ENCODE results near the gene RPL27.
A peak's percentile ranks its signal among the peaks of the same experiment; 100 is the strongest.
"Not testable (repeated sequence)": the region's sequence is repeated elsewhere in the genome, so short reads cannot be mapped to it uniquely, and the experiment has no call there.

The RPL27 gene

DNA sequence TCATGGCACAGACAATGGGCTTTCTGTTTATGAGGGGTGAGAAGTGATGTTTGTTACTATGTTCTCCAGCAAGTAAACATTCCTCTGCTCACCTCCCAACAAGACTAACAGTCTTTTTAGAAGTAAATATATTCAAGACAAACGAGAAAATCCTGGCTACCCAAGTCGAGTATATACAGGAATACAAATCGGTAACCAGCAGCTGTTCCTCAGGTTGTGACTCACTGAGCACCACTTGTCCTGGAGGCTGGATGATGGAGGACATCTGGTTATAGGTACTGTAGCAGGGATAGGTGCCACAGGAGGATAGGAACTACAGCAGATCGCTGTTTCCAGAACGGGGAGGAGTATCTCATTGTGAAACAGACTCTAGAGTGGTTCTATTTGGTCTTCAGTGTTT lies 5.3 kb upstream of the RPL27 start:
- no peak for DNase-seq (ENCODE audit: low read depth in 2 of 2, low spot score in 1 of 2)

DNA sequence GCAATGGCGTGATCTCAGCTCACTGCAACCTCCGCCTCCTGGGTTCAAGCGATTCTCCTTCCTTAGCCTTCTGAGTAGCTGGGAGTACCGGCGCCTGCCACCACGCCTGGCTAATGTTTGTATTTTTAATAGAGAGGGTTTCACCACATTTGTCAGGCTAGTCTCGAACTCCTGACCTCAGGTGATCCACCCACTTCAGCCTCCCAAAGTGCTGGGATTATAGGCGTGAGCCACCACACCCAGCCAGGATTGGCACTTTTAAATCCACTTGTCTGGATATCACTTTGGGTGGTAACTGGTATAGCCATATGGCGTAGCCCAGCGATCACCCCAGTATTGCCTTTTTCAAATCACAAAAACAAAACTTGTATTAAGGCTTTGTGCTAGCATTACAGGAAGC lies 4.3 kb upstream of the RPL27 start:
- not testable (repeated sequence) for DNase-seq (ENCODE audit: low read depth in 2 of 2, low spot score in 1 of 2)

DNA sequence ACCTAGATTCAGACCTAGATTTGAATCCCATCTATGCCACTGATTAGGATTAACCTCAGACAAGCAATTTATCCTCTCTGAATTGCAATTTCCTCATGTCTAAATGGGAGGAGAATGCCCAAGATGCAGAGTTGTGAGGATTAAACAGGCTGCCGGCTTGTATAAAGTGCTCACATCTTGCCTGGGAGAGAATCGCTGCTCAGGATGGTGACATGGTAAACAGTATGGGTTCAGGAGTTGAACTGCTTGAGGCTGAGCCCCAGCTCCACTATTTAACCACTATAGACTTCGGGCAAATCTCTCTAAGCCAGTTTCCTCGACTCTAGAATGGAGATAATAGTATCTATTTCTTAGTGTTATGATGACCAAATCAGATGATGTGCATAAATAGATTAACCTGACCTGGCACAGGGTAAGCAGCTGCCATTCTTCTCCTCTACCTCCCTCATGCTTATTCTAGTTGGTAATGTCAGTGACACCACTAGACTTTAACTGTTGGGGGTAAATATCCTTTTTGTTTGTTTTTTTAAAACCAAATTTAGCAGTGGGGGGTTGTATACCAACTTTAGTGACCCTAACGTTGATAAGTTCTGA lies 732 bp upstream of the RPL27 start:
- no peak for DNase-seq (ENCODE audit: low read depth in 2 of 2, low spot score in 1 of 2)

DNA sequence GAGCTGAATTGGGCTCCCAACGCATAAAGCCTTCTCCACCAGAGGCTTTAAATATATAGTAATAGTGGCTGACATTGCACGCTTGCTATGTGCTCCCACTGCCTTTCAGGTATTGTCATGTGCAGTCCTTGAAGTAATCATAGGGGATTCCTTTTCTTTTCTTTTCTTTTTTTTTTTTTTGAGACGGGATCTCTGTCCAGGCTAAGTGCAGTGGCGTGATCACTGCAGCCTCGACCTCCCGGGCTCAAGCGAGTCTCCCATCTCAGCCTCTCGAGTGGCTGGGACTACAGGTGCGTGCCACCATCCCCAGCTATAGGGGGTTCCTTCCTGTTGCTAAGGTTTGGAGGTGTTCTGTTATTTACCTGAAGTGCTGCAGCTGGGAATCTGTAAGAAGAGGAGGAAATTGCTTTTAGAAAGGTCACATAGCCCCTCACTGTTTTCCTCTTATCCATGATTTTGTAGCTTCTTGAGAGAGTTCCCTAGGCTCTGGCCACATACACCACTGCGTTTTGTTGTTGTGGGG lies 845 bp downstream of the RPL27 start:
- DNase-seq (ENCODE audit: low read depth in 2 of 2, low spot score in 1 of 2), result no peak

DNA sequence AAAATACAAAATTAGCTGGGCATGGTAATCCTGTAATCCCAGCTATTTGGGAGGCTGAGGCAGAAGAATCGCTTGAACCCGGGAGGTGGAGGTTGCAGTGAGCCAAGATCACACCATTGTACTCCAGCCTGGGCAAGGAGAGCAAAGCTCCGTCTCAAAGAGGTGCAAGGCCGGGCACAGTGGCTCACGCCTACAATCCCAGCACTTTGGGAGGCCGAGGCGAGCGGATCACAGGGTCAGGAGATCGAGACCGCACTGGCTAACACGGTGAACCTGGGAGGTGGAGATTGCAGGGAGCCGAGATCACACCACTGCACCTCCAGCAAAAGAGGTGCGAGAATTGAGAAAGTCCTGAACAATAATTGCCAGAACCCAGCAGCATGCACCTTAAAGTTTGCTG lies 2.7 kb downstream of the RPL27 start:
- not testable (repeated sequence) for DNase-seq (ENCODE audit: low read depth in 2 of 2, low spot score in 1 of 2)

DNA sequence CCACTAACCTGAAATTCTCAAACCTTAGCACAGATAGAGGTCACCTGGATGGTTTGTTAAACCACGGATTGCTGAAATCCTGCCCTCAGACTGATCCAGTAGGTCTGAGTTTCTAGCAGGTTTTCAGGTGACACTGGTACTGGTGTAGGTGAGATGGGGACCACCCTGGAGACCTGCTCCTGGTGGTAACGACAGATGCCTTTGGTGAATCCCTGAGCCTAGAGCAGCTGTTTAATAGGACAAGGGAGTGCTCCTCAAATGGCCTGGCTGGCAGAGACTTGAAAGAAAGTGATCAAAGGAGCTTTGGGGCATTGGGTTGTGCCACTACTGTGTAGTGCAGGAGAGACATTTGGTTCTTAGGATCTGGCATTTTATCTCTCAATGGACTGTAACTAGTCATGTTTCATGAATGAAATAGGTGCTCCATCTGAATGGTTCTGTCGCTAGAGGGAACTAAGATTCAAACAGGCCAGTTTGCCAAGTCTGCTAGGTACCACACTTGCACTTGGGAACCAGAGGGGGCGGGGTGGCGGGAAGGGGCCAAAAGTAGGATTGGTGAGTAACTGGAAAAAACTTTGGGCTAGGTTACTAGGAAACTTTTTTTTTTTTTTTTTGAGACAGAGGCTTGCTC lies 5.4 kb downstream of the RPL27 start:
- DNase-seq (ENCODE audit: low read depth in 2 of 2, low spot score in 1 of 2), result no peak

DNA sequence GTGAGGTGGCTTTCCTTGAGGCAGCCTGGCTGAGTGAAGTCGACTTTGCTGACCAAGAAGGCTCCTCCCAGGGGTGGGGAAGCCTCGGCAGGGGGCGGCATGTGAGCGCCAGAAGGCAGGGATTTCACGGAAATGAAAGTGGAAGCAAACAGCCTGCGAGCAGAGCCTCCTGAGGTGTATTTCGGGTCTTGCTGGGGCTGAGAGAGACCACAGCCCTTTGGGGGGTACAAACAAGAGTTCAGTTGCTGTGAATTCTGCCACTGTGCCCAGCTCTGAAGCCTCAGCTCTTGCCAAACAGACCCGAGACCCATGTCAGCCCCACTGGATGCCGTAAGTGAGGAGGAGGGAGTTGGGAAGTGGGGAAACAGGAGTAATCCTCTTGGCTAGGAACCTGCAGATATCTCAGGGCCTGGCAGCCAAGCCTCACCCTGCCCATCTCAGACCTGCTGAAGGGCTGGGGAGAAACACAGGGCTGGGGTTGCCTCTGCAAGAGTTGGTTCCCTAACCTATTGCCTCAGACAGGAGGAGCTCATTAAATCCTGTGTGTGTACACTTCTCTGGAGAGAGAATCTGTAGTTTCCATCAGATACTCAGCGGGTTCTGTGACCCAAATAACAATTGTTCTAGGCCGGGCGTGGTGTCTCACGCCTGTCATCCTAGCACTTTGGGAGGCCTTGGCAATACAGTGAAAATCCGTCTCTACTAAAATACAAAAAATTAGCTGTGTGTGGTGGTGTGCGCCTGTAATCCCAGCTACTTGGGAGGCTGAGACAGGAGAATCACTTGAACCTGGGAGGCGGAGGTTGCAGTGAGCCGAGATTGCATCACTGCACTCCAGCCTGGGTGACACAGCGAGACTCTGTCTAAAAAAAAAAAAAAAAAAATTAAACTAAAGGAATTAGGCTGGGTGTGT lies 8.7 kb downstream of the RPL27 start, which contains the start of gene IFI35:
TSS of gene IFI35 (plus strand) at position 146 of the 913 bp plus-strand sequence. CDS start at position 310, 164 bp downstream.
- peak; percentile 74 to 75 for DNase-seq (ENCODE audit: low read depth in 2 of 2, low spot score in 1 of 2)

DNA sequence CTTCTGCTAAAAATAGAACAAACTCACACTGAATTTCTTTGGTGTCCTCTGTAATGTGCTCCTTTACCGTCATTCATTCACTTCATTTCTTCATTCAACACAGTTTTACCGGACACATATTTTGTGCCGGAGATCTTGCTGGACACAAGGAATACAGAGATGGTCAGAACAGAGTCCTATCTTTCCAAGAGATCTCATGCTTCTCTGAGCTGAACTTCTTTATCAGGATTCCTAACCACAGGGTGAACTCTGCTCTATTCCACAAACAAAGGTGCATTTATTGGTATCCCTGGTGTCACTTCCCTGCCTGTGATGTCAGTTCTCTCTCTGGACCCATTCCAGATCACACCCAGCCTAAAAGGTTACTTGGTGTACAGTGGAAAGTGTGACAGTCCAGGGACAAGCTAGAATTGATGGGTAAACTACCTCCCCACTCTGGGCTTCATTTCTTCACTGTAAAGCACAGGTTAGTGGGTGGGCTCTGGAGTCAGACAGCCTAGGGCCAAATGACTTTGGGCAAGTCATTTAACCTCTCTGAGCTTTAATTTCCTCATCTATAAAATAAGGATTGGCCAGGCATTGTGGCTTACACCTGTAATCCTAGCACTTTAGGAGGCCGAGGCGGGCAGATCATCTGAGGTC lies 12.6 kb downstream of the RPL27 start:
- DNase-seq (ENCODE audit: low read depth in 2 of 2, low spot score in 1 of 2), result no peak

DNA sequence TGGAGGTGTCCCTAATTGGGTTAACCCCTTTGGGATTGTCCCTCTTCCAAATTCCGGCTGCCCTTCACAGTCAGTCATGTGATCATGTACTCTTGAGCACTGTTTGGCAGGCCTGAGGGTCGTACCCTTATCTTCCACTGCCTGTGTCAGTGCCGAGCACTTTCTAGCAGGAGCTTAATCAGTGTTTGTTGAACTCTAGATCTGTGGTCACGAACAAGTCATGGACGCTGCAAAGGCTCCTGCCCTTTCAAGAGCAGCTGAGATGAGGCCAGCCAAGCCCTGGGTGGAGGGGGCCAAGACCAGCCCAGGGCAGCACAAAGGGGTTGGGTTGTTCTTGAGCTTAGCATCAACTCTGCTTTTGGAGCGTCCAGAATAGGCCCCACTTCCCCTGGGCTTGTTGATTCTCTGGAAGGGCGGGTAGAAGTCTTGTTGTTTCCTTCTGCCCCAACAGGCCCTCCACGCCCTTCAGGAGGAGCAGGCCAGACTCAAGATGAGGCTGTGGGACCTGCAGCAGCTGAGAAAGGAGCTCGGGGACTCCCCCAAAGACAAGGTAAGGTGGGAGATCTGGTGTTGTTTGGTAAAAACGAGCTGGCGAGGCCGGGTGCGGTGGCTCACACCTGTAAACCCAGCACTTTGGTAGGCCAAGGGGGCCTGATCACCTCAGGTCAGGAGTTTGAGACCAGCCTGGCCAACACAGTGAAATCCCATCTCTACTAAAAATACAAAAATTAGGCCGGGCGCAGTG lies 13.7 kb downstream of the RPL27 start:
- DNase-seq (ENCODE audit: low read depth in 2 of 2, low spot score in 1 of 2), result no peak

DNA sequence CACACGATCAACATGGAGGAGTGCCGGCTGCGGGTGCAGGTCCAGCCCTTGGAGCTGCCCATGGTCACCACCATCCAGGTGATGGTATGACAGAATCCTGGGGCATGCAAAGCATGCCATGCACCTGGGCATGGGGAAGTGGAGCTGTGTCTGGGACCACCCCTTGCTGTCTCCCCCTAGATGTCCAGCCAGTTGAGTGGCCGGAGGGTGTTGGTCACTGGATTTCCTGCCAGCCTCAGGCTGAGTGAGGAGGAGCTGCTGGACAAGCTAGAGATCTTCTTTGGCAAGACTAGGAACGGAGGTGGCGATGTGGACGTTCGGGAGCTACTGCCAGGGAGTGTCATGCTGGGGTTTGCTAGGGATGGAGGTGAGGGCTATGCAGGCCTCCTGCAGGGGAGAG lies 15.1 kb downstream of the RPL27 start:
- DNase-seq (ENCODE audit: low read depth in 2 of 2, low spot score in 1 of 2), result no peak

DNA sequence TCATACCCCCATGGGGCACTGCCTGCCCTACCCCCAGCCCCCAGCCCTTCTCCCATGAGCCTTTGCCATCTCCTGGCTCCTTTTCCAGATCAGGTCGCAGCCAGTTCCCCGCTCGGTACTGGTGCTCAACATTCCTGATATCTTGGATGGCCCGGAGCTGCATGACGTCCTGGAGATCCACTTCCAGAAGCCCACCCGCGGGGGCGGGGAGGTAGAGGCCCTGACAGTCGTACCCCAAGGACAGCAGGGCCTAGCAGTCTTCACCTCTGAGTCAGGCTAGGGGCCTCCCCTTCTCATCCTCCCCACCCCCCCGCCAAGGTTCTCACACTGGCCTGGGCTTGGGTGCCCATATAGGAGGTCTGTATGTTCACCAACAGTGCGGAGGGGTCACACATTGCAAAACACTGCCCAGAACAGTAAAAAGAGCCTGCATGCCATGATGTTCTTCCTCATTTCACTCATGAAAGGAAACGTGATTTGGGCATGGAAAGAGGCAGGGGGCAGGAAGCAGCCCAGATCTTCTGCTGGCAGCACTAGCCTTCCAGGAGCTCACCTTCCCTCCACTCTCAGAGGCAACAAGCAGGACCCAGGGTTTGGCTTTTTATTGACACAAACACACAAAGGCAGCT lies 15.9 kb downstream of the RPL27 start:
- DNase-seq (ENCODE audit: low read depth in 2 of 2, low spot score in 1 of 2), result no peak

DNA sequence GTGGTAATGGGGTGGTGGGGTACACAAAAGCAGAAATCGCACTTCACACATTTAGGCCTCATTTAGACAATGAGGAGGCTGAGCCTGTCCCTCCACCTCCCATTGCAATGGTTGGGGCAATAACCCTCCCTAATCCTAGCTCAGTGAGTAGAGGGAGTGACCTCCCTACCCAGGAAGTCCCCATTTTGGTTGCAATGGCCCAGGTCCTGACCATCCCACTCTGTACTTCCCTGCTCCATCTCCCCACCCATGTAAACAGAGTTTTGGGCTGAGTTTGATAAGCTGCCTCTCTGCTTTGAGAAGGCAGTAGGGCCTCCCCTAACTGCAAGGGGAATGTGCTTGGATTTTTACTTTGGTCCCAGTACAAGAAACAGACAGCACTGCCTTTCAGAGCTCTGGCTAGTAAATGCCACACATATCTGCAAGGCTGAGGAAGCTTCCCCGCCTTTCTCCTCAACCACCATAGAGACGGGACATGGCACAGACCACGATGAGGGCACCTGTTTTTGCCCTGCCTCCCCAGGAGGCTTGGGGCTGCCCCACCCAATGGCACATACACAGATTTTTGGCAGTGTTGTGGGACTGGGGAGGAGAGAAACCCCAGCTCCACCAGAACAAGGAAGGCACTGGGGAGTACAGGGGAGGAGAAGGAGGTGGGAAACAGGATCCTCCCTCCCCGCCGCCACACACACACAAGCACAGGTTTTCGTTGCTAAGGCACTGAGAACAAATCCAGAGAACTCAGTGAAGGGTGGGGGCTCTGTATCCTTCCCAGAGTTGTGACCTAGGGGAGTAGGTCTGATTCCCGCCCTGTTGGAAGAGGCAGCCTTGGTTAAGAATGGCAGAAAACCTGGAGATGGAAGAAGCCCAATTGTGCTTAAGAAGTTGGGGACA lies 16.7 kb downstream of the RPL27 start:
- no peak for DNase-seq (ENCODE audit: low read depth in 2 of 2, low spot score in 1 of 2)

DNA sequence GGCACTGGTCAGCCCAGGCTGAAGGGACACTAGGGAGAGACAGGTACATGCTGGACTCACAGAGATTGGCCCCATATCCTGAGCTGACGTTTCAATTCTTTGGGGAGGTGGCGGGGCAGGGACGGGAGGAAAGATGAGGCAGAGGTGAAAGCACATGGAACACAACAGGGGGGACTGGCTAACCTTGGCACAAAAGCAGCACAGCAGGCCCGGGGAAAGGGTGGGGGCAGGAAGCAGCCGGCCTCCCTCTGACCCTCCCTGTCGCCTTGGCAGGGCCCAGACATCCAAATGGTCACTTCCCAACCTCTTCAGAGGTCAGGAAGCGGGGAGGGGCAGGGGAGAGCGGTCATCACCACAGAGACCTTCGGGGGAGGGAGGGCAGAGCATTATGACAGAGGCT lies 17.4 kb downstream of the RPL27 start:
- DNase-seq (ENCODE audit: low read depth in 2 of 2, low spot score in 1 of 2), result no peak

DNA sequence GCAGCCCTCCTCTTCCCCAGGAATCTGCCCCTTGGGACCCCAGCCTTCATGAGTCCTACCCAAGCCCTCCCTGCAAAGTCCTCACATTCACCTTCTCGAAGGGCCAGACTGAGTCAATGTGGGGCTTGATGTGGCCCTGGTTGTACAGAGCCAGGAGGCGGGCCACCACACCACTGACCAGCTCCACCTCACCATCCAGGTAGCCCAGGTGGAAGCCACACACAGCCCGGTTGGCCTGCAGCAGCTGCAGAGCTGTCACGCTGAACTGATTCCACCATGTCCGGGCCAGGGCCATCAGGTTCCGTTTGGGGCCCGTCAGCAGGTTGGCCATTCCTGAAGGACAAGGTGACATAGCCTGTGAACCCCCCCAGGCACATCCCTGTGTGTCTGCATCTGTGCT lies 18.0 kb downstream of the RPL27 start:
- DNase-seq (ENCODE audit: low read depth in 2 of 2, low spot score in 1 of 2), result no peak

DNA sequence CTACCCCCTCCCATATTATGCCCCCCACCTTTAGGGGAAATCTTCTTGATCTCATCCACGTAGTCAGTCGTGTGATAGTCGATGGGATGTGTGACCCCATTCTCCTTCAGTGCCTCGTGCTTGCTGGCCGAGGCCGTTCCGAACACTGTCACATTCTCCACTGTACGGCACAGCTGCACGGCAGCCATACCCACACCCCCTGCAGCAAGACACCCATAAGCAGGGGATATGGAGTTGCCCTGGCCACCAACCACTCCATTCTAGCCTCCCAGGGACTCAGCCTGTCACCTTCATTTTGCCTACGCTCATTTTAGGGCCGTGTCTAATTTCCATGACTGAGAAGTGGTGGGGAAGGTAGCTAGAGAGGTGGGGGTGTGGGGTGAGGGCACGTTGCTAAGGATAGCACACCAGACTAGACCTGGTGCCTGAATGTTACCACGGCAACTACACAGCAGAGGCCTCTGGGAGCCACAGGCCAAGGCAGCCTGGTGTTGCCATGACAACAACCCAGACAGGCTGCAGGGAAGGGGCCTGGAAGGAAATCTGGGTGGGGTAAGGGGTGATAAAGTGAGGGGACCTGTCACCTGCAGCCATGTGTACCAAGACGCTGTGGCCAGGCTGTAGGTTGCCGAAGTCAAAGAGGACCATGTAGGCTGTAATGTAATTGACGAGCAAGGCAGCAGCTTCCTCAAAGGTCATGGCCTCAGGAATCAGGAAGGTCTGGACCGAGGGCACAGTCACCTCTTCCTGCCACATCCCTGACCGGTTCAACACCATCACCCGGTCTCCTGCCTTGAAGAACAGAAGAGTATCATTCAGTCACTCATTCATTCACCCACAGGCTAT lies 20.0 kb downstream of the RPL27 start:
- DNase-seq (ENCODE audit: low read depth in 2 of 2, low spot score in 1 of 2), result no peak

DNA sequence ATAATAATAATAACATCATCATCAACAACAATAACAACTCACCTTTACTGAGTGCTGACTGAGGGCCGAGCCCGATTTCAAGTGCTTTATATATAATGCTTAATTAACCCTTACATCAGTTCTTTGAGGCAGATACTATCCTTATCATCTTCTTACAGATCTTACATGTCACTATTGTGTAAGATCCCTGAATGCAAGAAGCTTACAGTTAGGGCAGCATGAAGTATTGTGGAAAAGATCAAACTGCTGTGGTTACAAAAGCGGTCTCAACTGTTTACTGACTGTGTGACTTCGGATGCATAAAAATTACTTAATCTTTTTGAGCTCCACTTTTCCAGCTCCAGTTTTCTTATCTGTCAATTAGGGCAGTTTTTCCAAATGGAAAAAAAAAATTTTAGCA lies 20.7 kb downstream of the RPL27 start:
- DNase-seq (ENCODE audit: low read depth in 2 of 2, low spot score in 1 of 2), result no peak

DNA sequence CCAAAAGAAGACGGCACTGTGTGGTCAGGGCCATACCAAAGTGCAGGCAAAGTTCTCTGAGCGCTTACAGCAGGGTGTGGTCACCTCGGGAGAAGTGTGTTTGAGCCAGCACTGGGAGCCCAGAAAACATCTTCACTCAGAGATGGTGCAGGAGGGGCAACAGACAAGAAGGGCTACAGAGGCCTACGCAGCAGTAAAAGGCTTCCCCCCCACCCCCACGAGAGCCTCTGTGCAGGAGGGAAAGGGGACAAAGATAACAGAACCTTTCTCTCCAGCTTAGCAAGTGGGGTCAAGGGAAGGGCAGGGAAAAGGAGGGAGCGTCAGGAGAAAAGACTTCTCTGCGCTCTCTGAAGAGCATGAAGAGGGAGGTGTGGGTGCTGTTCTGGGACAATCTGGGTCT lies 21.2 kb downstream of the RPL27 start:
- DNase-seq (ENCODE audit: low read depth in 2 of 2, low spot score in 1 of 2), result no peak

DNA sequence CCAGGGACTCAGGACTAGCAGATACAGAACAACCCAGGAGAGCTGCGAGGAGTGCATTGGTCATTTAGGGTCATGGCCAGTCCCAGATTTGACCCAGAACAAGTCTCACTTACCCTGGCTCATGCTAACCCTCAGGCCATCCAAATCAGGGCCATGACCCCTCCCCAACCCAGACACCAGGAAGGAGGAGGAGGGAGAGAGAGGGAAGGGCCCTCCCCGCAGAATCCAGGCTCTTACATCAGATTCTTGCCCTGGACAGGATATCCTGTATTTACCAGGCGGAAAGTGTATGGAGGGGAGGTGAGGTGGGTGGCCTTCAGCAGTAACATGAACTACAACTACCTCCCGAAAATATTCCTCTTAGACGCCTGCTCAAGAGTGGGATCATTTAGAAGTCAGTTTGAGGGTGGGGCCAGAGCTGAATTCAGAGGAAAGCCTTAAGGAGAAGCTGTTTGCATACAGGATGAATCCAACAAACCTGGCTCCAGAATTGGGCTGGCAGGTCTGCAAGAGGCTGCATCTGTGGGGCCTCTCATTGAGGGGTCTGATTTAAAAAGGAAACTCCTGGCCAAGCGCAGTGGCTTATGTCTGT lies 21.9 kb downstream of the RPL27 start:
- DNase-seq (ENCODE audit: low read depth in 2 of 2, low spot score in 1 of 2), result no peak

Data from stimulated activated CD8-positive, alpha-beta memory T cell treated with anti-CD3 and anti-CD28 coated beads, Interleukin-4, amount 100 ng/mL, for 4 hours (primary cell).